ENCODE measurements around the gene WDR1. TPM values are rescaled to one million over a fixed set of nuclear protein-coding genes. Genes with fewer than 3 reads are reported as not detected.

WDR1 gene
- total RNA-seq, 1 experiment from 2014 or later: 367 TPM

DNA sequence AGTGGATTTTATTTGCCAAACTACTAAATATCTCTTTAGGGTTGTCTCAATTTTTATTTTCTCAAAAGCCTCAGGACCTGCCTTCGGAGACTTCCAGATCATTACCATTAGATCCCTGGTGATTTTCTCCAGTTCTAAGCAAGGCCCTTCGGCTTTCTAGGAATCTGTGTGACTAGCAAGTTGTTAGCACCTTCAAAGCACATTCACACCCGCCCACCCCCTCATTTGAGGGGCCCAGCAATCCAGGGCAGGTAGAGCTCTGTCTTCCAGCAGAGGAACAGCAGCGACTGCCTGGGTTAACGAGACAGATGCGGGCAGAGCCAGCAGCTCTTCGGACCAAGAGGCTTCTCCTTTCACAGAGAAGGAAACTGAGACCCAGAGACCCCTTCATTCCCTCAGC is 2.0 kb downstream of the WDR1 start:
- Mint-ChIP-seq H3K36me3 (ENCODE audit: insufficient read depth in 1 of 3, low read depth in 3 of 3) (peaks cover 49 to 65% (median 63%) of the 10 kb centered on the region in 3 experiments), H3K9me3 (no peaks in the 10 kb centered on the region; a peak in 1 of 5 replicates), H3K27ac (peak overlapping the region in 1 of 3 experiments; percentile 39; a peak in 1 of 7 replicates), H3K4me3 (peak overlapping the region; percentile 94 to 96), H3K27me3 (ENCODE audit: low read depth) (no peaks in the 10 kb centered on the region), H3K4me1 (peaks cover 72 to 80% of the 10 kb centered on the region in 2 experiments)
- H2BK5ac ChIP-seq (ENCODE audit: insufficient read length, low read length): no peak overlapping the region
- peaks cover 15% of the 10 kb centered on the region for H3K4me1 ChIP-seq (ENCODE audit: insufficient read depth, low read length)
- H3K23ac ChIP-seq (ENCODE audit: insufficient read length, low read depth, low read length): no peak overlapping the region
- no peak overlapping the region for H3K14ac ChIP-seq (ENCODE audit: insufficient read depth, low read length)
- H3K79me2 ChIP-seq (ENCODE audit: insufficient read depth, low read length): peaks cover 34% of the 10 kb centered on the region; the same call in 1 of the 2 replicates
- no peak overlapping the region for H2AK5ac ChIP-seq (ENCODE audit: insufficient read length, low read length)
- H2AFZ ChIP-seq (ENCODE audit: low read length): no peak overlapping the region
- H3K18ac ChIP-seq (ENCODE audit: insufficient read length, low read depth, low read length): no peak overlapping the region
- no peak overlapping the region for H3K4ac ChIP-seq (ENCODE audit: low read depth, low read length)
- H2BK20ac ChIP-seq (ENCODE audit: low read depth, low read length, poor library complexity, severe bottlenecking): no peak overlapping the region
- no peak overlapping the region for H2BK15ac ChIP-seq (ENCODE audit: low read depth, low read length)
- H2BK12ac ChIP-seq (ENCODE audit: insufficient read length, low read depth, low read length): no peak overlapping the region
- H3K56ac ChIP-seq (ENCODE audit: insufficient read length, low read depth, low read length): no peak overlapping the region
- H3K9me3 ChIP-seq (ENCODE audit: control insufficient read depth, low read depth, low read length): no peaks in the 10 kb centered on the region
- no peak overlapping the region for H3K4me2 ChIP-seq (ENCODE audit: insufficient read depth, insufficient read length, low read length)
- DNase-seq: no peak
- no peak overlapping the region for H4K8ac ChIP-seq (replicated peaks; ENCODE audit: insufficient read length, low read depth, low read length)
- peaks cover 3% of the 10 kb centered on the region for H3K79me1 ChIP-seq (ENCODE audit: insufficient read depth, low read depth, low read length, poor library complexity, severe bottlenecking)
- H3K27me3 ChIP-seq (ENCODE audit: insufficient read depth, low read length): no peaks in the 10 kb centered on the region
- peaks cover 13% of the 10 kb centered on the region for H3K23me2 ChIP-seq (ENCODE audit: insufficient read length, low read depth, low read length, poor library complexity, severe bottlenecking)
- TF ChIP-seq, protein P1, sequence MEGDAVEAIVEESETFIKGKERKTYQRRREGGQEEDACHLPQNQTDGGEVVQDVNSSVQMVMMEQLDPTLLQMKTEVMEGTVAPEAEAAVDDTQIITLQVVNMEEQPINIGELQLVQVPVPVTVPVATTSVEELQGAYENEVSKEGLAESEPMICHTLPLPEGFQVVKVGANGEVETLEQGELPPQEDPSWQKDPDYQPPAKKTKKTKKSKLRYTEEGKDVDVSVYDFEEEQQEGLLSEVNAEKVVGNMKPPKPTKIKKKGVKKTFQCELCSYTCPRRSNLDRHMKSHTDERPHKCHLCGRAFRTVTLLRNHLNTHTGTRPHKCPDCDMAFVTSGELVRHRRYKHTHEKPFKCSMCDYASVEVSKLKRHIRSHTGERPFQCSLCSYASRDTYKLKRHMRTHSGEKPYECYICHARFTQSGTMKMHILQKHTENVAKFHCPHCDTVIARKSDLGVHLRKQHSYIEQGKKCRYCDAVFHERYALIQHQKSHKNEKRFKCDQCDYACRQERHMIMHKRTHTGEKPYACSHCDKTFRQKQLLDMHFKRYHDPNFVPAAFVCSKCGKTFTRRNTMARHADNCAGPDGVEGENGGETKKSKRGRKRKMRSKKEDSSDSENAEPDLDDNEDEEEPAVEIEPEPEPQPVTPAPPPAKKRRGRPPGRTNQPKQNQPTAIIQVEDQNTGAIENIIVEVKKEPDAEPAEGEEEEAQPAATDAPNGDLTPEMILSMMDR (conservative IDR thresholded peaks at IDR 0.05): no peak
- peaks cover 2% of the 10 kb centered on the region for H4K20me1 ChIP-seq (ENCODE audit: control insufficient read depth, insufficient read depth, insufficient read length)
- no peak overlapping the region for H4K91ac ChIP-seq (ENCODE audit: insufficient read length, low read depth, low read length)
- H3K27ac ChIP-seq (ENCODE audit: insufficient read length, low read depth, low read length): no peak overlapping the region
- no peak overlapping the region for H3K9ac ChIP-seq (ENCODE audit: extremely low read depth, insufficient read length, low read length)
- H2BK120ac ChIP-seq (ENCODE audit: low read depth, low read length, poor library complexity, severe bottlenecking): no peak overlapping the region
- no peak overlapping the region for H3T11ph ChIP-seq (ENCODE audit: low read length)
- no CpG with 5 or more reads among the region's 7 CpGs for WGBS (ENCODE audit: extremely low coverage, insufficient read length, low lambda C conversion rate)
- H4K5ac ChIP-seq (ENCODE audit: insufficient read length, low read depth, low read length): no peak overlapping the region

All from H9 (cell line).